Stimulated activated CD4-positive, alpha-beta T cell treated with anti-CD3 and anti-CD28 coated beads, Interleukin-4, amount 100 ng/mL, for 48 hours (primary cell): ENCODE data around the gene MUC3A.

Experiments used
- DNase-seq, 2 donors: peaks; one replicate each; pipeline ENCODE4 v3.0.0-alpha.2; 2020; ENCODE audit warnings: low read depth in 2 of 2

Gene MUC3A

DNA sequence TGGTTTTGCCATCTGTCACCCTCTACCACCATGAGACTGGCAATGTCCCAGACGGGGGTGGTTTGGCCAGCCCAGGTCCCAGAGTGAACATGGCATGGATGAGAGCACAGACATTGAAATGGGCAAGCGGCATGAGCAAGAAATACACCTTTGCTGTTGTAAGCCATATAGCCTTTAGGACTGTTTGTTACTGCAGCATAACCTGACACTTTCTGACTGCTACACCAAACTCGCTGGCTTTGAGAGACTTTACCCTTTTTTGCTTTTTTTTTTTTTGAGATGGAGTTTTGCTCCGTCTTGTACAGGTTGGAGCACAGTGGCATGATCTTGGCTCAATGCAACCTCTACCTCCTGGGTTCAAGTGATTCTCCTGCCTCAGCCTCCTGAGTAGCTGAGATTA, 5.2 kb upstream of the MUC3A start:
- DNase-seq: no peak

DNA sequence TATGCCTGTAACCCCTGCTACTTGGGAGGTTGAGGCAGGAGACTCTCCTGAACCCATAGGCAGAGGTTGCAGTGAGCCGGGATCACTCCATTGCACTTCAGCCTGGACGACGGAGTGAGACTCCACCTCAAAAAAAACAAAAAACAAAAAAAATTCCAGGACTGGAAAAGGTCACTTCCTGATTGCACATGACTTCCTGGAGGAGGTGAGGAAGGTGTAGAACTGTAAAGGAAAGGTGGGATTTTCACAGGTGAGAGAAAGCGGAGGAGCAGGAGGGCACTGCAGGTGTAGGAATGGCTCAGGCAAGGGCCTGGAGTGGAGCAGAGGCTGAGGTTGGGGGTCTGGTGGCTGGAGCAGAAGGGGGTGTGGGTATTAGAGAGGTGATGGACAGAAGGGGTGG, 3.2 kb upstream of the MUC3A start:
- no peak for DNase-seq

GRCh38 chr7:100946766-100947365, 2.5 kb upstream of the MUC3A start:
- no peak for DNase-seq

DNA sequence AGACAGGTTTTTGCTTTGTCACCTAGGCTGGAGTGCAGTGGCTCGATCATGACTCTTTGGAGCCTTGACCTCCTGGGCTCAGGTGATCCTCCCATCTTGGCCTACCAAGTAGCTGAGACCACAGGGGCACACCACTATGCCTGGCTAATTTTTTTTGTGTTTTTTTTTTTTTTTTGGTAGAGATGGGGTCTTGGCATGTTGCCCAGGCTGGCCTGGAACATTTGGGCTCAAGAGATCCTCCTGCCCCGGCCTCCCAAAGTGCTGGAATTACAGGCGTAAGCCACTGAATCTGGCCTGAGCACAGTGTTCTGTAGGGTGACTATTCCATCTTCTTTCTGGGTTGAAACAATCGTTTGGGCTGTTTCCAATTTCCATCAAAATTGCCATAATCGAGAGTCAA, 1.5 kb upstream of the MUC3A start:
- no peak for DNase-seq

- DNase-seq: no peak
Measured at GRCh38 chr7:100949933-100950443, 654 bp downstream of the MUC3A start.

DNA sequence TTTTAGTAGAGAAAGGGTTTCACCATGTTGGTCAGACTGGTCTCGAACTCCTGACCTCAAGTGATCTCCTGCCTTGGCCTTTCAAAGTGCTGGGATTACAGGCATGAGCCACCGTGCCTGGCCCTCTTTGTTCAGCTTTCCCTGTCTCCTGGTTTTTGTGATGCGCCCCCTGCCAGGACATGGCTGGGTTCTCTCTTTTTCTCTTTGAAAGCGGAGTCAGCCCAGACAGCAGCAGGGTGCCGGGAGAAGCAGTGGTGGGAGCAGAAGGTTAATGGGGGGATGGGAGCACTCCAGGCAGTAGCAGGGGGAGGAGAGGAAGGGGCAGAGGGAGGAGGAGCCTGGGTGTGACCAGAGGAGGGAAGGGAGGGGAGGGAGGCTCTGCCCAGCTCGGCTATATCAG, 1.8 kb downstream of the MUC3A start:
- no peak for DNase-seq

- no peak for DNase-seq
Measured at GRCh38 chr7:100951888-100952560, 2.7 kb downstream of the MUC3A start.

DNA sequence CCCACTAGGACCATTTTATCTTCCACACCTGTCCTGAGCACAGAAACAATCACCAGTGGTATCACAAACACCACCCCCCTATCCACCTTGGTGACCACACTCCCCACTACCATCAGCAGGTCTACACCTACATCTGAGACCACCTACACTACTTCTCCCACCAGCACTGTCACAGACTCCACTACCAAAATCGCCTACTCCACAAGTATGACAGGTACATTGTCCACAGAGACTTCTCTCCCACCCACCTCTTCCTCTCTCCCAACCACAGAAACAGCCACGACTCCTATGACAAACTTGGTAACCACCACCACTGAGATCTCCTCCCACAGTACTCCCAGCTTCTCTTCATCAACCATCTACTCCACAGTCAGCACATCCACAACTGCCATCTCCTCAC, 3.3 kb downstream of the MUC3A start:
- no peak for DNase-seq

DNA sequence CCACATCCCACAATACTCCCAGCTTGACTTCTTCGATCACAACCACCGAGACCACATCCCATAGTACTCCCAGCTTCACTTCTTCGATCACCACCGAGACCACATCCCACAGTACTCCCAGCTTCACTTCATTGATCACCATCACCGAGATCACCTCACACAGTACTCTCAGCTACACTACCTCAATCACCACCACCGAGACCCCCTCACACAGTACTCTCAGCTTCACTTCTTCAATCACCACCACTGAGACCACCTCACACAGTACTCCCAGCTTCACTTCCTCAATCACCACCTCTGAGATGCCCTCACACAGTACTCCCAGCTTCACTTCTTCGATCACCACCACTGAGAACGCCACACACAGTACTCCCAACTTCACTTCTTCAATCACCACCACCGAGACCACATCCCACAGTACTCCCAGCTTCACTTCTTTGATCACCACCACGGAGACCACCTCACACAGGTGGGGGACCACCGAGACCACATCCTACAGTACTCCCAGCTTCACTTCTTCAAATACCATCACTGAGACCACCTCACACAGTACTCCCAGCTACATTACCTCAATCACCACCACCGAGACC, 8.6 kb downstream of the MUC3A start:
- no peak for DNase-seq

- DNase-seq: no peak
Measured at GRCh38 chr7:100959894-100960293, 10.6 kb downstream of the MUC3A start.

DNA sequence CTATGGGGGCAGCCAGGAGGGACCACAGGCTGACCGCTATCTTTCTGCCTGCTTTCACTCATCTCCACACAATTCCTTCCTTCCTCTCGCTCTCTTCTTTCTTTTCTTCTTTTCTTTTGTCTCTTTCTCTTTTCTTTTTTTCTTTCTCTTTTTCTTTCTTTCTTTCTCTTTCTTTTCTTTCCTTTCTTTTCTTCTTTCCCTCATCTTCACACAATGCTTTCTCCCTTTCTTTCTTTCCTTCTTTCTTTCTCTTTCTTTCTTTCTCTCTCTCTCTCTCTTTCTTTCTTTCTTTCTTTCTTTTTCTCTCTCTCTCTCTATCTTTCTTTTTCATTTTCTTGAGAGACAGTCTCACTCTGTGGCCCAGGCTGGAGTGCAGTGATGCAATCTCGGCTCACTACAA, 13.2 kb downstream of the MUC3A start:
- no peak for DNase-seq

GRCh38 chr7:100963386-100963785, 14.1 kb downstream of the MUC3A start:
- DNase-seq: no peak

DNA sequence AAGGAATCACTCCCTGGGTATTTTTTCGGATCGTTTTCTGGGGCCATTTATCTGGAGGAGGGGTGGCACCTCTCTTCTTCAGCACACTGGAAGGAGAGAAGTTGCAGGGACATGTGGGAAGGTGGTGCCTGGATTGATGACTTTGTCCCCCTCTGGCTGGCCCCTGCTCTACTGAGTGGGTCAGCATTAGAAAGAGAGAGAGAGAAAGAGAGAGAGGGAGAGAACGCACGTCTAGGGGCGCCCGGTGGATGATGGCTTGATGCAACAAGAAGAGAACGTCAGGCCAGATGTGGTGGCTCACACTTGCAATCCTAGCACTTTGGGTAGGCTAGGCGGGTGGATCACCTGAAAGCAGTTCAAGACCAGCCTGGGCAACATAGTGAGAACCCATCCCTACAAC, 14.5 kb downstream of the MUC3A start:
- DNase-seq: no peak

GRCh38 chr7:100964630-100965029, 15.3 kb downstream of the MUC3A start:
- DNase-seq: no peak

GRCh38 chr7:100965045-100965722, 15.8 kb downstream of the MUC3A start:
- DNase-seq: no peak

GRCh38 chr7:100965723-100966541, 16.6 kb downstream of the MUC3A start:
- DNase-seq: peak; percentile 73 to 85

- no peak for DNase-seq
Measured at GRCh38 chr7:100966542-100967291, 17.4 kb downstream of the MUC3A start.

GRCh38 chr7:100967292-100967863, 18.0 kb downstream of the MUC3A start:
- DNase-seq: no peak

DNA sequence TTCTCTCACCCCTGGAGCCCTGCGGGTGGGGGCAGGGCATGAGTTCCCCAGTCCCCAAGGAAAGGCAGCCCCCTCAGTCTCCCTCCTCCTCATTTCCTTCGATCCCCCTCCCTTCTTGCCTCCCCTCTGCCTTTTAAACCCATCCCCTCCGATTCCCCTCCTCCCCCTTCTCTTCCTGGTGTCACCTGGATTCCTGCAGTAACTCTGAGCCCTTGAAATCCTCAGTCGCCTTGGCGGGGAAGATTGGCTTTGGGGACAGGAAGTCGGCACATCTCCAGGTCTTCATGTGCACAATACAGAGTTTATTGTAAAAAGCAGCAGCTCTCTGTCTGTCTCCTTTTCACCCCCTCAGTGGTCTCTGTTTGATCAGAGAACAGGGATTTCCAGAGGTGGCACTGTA, 18.7 kb downstream of the MUC3A start:
- no peak for DNase-seq

GRCh38 chr7:100968650-100969049, 19.3 kb downstream of the MUC3A start:
- no peak for DNase-seq
